Heart left ventricle (tissue), 16 donors: ENCODE results near the gene MEX3A. TPM values are rescaled to one million over a fixed set of nuclear protein-coding genes. Genes with fewer than 3 reads are reported as not detected.

ENCODE experiments used
- ATAC-seq, 4 donors: fragments of 200-7000 bp; cut with Tn5 transposase; one replicate each; pipeline ENCODE4 v1.9.1; 2020 to 2022; ENCODE audit warnings: moderate library complexity in 4 of 4, mild to moderate bottlenecking in 3 of 4, moderate number of reproducible peaks in 1 of 4
- DNase-seq, 5 donors: peaks; one replicate each; pipeline ENCODE4 v3.0.0-alpha.2; 2020
- H3K27ac ChIP-seq, 12 donors: fragments of 200-600 bp; sonication (generic) in 4 of 12; one replicate each; pipeline versions ENCODE4 v1.5.0 to v1.8.0; 2016 to 2022; ENCODE audit warnings: mild to moderate bottlenecking in 2 of 12
- H3K27me3 ChIP-seq, 9 donors: fragments of 200-600 bp; sonication (generic) in 2 of 9; one replicate each; pipeline versions ENCODE4 v1.5.1 to v1.8.0; 2016 to 2022; ENCODE audit warnings: mild to moderate bottlenecking in 3 of 9
- H3K36me3 ChIP-seq, 9 donors: fragments of 200-600 bp; sonication (generic) in 2 of 9; one replicate each; pipeline versions ENCODE4 v1.5.0 to v1.8.0; 2018 to 2022; ENCODE audit warnings: mild to moderate bottlenecking in 2 of 9
- H3K4me1 ChIP-seq, 12 donors: fragments of 200-600 bp; sonication (generic) in 4 of 12; one replicate each; pipeline versions ENCODE4 v1.5.0 to v1.8.0; 2016 to 2022; ENCODE audit warnings: mild to moderate bottlenecking in 3 of 12
- H3K4me3 ChIP-seq, 12 donors: fragments of 200-600 bp; sonication (generic) in 4 of 12; one replicate each; pipeline versions ENCODE4 v1.5.0 to v1.8.0; 2017 to 2022; ENCODE audit warnings: mild to moderate bottlenecking in 9 of 12, moderate library complexity in 4 of 12
- H3K9me3 ChIP-seq, 12 donors: fragments of 200-600 bp; sonication (generic) in 4 of 12; one replicate each; pipeline versions ENCODE4 v1.5.0 to v1.8.0; 2016 to 2022; ENCODE audit warnings: mild to moderate bottlenecking in 1 of 12
- CTCF ChIP-seq, 12 donors: fragments of 200-600 bp; sonication (generic) in 4 of 12; IDR thresholded peaks; one replicate each; pipeline versions ENCODE4 v1.5.0 to v1.8.0; 2018 to 2022; ENCODE audit warnings: antibody characterized with exemption in 12 of 12, mild to moderate bottlenecking in 5 of 12
- POLR2A ChIP-seq, 2 donors: fragments of 450-650 bp; IDR thresholded peaks; one replicate each; pipeline ENCODE4 v1.6.1; 2017; ENCODE audit warnings: antibody characterized with exemption in 2 of 2, mild to moderate bottlenecking in 2 of 2, moderate library complexity in 2 of 2
- WGBS, 4 donors: extraction: QIAGEN DNeasy Blood & Tissue Kit in 2 of 4; methylation state at CpG; one replicate each; pipeline versions ENCODE4 v1.1.5 to v1.1.7; 2013 to 2018; 5-methylcytosine and 5-hydroxymethylcytosine counted together
- intact Hi-C, 10 donors: fragments of 100-400 bp; cut with DNase I; formaldehyde crosslinking; loops; one replicate each; pipeline versions ENCODE4 v1.11.1 to v1.14.2; 2022
- polyA plus RNA-seq, 2 donors: library from polyadenylated mRNA; stranded (reverse); fragments of 200-250 nt; gene quantifications; one replicate each; pipeline ENCODE4 v1.2.3, GENCODE V29; 2013
- total RNA-seq, 9 donors: library from RNA; depleted of rRNA in 2 of 9; stranded (reverse); fragments of >200 nt in 2 of 9; fragmentation: NEBNext Ultra II Directional in 3 of 9; extraction: Animal tissue kit (Norgen Biotek cat#: 25700) in 3 of 9; gene quantifications; one replicate each; pipeline versions ENCODE4 v1.1.0 to v1.2.4, GENCODE V29; 2016 to 2023
- donor health status: ischemic (EF 13 %, LVEDD 7.1; RV severe dilation, severe dysfunction).
- donor health status: healthy with polysubstance abuse.
- donor health status: DM: no; HTN: yes; CAD: no.
- donor health status: DM: no; HTN: no; CAD: no.
- donor health status: ischemic (EF 25% LVEDD 6.9; RV normal size, moderate dysfunction).
- donor health status: ischemic (EF 25% LVEDD 5.7; RV mildly dilated, moderate dysfunction).
- donor health status: healthy.
- donor health status: DM: yes; HTN: yes; CAD: no.
- donor health status: ischemic (EF 35%, LVEDD 5.7; RV mildly dilated, moderate dysfunction).
- donor health status: nonischemic (EF 11% LVEDD 7.7; RV severe dilation, severe dysfunction).
- donor health status: DM: yes; HTN: yes; CAD: no.
- donor health status: PGD.
- donor health status: ischemic (EF 29% LVEDD 5.4; RV normal size, mild dysfunction).
- donor health status: nonischemic (EF 23%, LVEDD 6.1; RV moderate dilation, normal function).

The MEX3A gene
- total and polyA plus RNA-seq, 11 donors, result 0.12 to 0.53 (median 0.32) TPM

DNA sequence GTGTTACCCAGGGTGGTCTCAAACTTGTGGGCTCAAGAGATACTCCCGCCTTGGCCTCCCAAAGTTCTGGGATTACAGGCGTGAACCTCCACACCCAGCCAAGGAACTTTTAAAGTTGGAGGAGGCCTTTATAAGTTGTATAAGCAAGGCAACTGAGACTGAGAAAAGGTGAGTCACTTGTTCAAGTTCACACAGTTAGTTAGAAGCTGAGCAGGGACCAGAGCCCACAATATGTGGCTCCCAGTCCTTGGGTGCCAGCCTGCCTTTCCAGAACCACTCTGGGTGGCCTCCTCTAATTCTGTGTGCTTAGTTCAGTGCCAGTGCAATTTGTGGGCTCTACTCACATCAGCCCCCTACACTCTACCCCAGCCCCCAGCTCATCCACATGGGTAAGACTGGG is 17.6 kb downstream of the MEX3A start:
- no peaks in the 10 kb centered on the region for H3K9me3 ChIP-seq
- ATAC-seq (no peak), DNase-seq (peak in 1 of 5 donors; percentile 10)
- H3K27me3 ChIP-seq, result no peaks in the 10 kb centered on the region
- no peak for TF ChIP-seq POLR2A (IDR thresholded peaks at IDR 0.05)
- TF ChIP-seq CTCF (IDR thresholded peaks at IDR 0.05), result no peak
- WGBS, 4 donors, result 91 to 99% (median 94%) methylated on average over 2 of the region's 2 CpGs
- H3K4me3 ChIP-seq, result no peak overlapping the region
- H3K27ac ChIP-seq, result no peak overlapping the region
- H3K36me3 ChIP-seq, result no peaks in the 10 kb centered on the region
- intact Hi-C loops, result loop anchor here in 1 of 10 donors (5.0 to 10.0 kb wide), 2 partner anchors 37 to 130 kb away; partner anchors contain the start of gene KHDC4
- H3K4me1 ChIP-seq, result peaks cover 0 to under 1% (median 0%) of the 10 kb centered on the region in 12 donors

DNA sequence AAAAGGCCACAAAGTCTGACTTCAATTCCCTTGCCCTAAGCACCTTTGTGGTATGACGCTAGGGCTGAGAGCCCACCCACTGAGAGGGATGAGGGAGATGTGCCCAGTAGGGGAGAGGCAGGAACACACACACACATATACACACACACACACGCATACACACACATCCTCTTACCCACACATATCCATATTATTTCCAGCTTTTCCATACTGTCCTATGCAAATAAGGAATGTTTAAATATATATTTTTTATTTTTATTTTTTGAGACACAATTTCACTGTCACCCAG is 18.3 kb downstream of the MEX3A start:
- Histone ChIP-seq H3K9me3 (no peaks in the 10 kb centered on the region), H3K4me3 (no peak overlapping the region), H3K36me3 (peaks cover 0 to under 1% (median 0%) of the 10 kb centered on the region in 9 donors), H3K27me3 (no peaks in the 10 kb centered on the region), H3K27ac (no peak overlapping the region), H3K4me1 (no peaks in the 10 kb centered on the region)
- intact Hi-C loops, result loop anchor here in 1 of 10 donors (10.0 kb wide), 1 partner anchor 129 kb away; the partner anchor contains the start of gene KHDC4
- TF ChIP-seq POLR2A (IDR thresholded peaks at IDR 0.05) (no peak), CTCF (IDR thresholded peaks at IDR 0.05) (no peak)
- 56 to 70% (median 67%) methylated on average over 2 of the region's 2 CpGs for WGBS, 4 donors
- DNase-seq, result peak in 1 of 5 donors; percentile 6
- no peak for ATAC-seq

- no peak overlapping the region for H3K27ac ChIP-seq
- intact Hi-C loops, result loop anchor here in 1 of 10 donors (10.0 kb wide), 1 partner anchor 127 kb away; the partner anchor contains the start of gene KHDC4
- ATAC-seq (no peak), DNase-seq (peak in 1 of 5 donors; percentile 39)
- H3K9me3 ChIP-seq, result no peaks in the 10 kb centered on the region
- 90 to 97% (median 93%) methylated on average over 3 of the region's 3 CpGs for WGBS, 4 donors
- H3K27me3 ChIP-seq, result no peaks in the 10 kb centered on the region
- H3K4me1 ChIP-seq, result no peaks in the 10 kb centered on the region
- no peak for TF ChIP-seq POLR2A (IDR thresholded peaks at IDR 0.05)
- no peak for TF ChIP-seq CTCF (IDR thresholded peaks at IDR 0.05)
- no peak overlapping the region for H3K4me3 ChIP-seq
- peaks cover 0 to 17% (median 6%) of the 10 kb centered on the region in 9 donors for H3K36me3 ChIP-seq
Measured at GRCh38 chr1:156062189-156062588, 20.1 kb downstream of the MEX3A start.

GRCh38 chr1:156060937-156061636 is 21.2 kb downstream of the MEX3A start, which contains the start of gene RAB25:
TSS of gene RAB25 (plus strand) at chr1:156061160. CDS start at chr1:156061401, 241 bp downstream.
- peak in 1 of 4 donors; percentile 14 for ATAC-seq

More at GRCh38 chr1:156060937-156061636, 21.2 kb downstream of the MEX3A start, which contains the start of gene RAB25:
- Histone ChIP-seq H3K27me3 (no peaks in the 10 kb centered on the region), H3K4me1 (peaks cover 0 to 7% (median under 1%) of the 10 kb centered on the region in 12 donors), H3K4me3 (no peak within 1 kb of the TSS), H3K27ac (no peak within 1 kb of the TSS), H3K36me3 (peaks cover 0 to 28% (median 8%) of the 10 kb centered on the region in 9 donors), H3K9me3 (no peaks in the 10 kb centered on the region)
- intact Hi-C loops, result loop anchor here in 1 of 10 donors (10.0 kb wide), 1 partner anchor 126 kb away; the partner anchor contains the start of gene KHDC4
- peak in 2 of 5 donors; percentile 13 to 22 for DNase-seq
- 58 to 61% (median 60%) methylated on average over 11 of the region's 11 CpGs for WGBS, 4 donors
- TF ChIP-seq POLR2A (IDR thresholded peaks at IDR 0.05) (no peak), CTCF (IDR thresholded peaks at IDR 0.05) (no peak)
